Measurements from ENCODE around the gene TRIM46. TPM values are rescaled to one million over a fixed set of nuclear protein-coding genes. Genes with fewer than 3 reads are reported as not detected.

Gene TRIM46
- 1 to 10 TPM; 3.6 to 9.3 TPM for total RNA-seq

GRCh38 chr1:155173478-155174323, at the start of gene TRIM46:
TRIM46 (plus strand) TSS chr1:155173849; CDS start chr1:155173967, 118 bp downstream.
- Mint-ChIP-seq H3K27me3 (no peaks in the 10 kb centered on the region), H3K36me3 (peaks cover 15% of the 10 kb centered on the region), H3K9me3 (no peaks in the 10 kb centered on the region), H3K4me1 (ENCODE audit: low read depth in 2 of 2) (peaks cover 36 to 42% of the 10 kb centered on the region in 2 donors), H3K4me3 (peak within 1 kb of the TSS; percentile 99), H3K27ac (peak within 1 kb of the TSS; percentile 97 to 99)
- ATAC-seq = peak; percentile 51 to 59
- peak; percentile 72 for DNase-seq (ENCODE audit: low spot score)

DNA sequence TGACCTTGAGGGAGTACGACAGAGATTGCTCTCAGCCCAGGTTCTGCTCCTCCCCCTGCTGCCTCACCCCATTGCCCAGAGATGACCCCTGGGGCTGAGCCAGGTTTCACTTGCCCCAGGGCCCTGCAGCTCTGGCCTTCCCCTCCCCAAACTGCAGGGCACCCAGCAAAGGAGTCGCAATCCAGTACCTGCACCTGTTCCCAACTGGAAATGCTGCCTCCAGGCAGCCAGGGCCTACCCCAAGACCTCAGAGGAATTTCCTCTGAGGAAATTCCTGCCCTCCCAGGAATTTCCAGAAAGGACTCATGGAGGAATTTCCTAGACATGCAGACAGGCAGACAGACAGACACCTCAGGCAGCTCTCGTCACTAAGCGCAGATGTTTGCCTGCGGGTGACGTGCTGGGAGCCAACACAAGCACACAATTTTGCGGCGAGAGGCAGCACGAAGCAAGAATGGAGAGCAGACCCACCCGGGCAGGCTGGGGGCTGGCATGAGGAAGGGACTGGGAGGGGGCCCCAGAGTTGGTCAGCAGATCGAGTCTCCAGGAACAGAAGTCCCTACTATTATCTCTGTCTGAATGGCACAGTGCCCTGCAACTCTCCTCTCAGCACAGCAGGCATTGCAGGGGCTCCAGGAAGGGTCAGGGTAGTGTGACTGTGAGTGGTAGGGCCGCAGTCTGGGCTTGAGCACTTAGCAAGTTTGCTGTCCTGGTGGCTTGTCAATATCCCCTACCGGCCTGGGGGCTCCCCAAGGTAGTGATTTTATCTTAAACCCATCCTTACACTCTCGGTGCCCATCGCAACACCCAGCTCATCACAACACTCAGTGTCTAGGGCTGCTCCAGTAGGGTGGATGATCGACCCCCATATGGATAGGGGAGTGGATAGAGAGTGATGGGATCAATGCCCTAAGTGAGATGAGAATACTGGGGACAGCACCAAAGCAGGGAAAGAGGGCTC, 48.9 kb upstream of the TRIM46 start:
- H3K9me3 Mint-ChIP-seq = no peaks in the 10 kb centered on the region
- peaks cover 22% of the 10 kb centered on the region in 2 donors for H3K4me1 Mint-ChIP-seq (ENCODE audit: low read depth in 2 of 2)
- DNase-seq (ENCODE audit: low spot score) = no peak
- H3K27ac Mint-ChIP-seq = no peak overlapping the region
- H3K27me3 Mint-ChIP-seq = peaks cover 24 to 28% of the 10 kb centered on the region in 2 donors
- no peak overlapping the region for H3K4me3 Mint-ChIP-seq
- no peak for ATAC-seq
- no peaks in the 10 kb centered on the region for H3K36me3 Mint-ChIP-seq

GRCh38 chr1:155125511-155125945, 48.1 kb upstream of the TRIM46 start:
- H3K9me3 Mint-ChIP-seq = no peaks in the 10 kb centered on the region

GRCh38 chr1:155125946-155126555, 47.6 kb upstream of the TRIM46 start:
- peaks cover 23 to 24% of the 10 kb centered on the region in 2 donors for H3K27me3 Mint-ChIP-seq
- ATAC-seq (no peak), DNase-seq (ENCODE audit: low spot score) (no peak)
- H3K4me3 Mint-ChIP-seq = no peak overlapping the region
- no peaks in the 10 kb centered on the region for H3K9me3 Mint-ChIP-seq
- H3K27ac Mint-ChIP-seq = no peak overlapping the region
- H3K36me3 Mint-ChIP-seq = no peaks in the 10 kb centered on the region
- H3K4me1 Mint-ChIP-seq (ENCODE audit: low read depth in 2 of 2) = peaks cover 22% of the 10 kb centered on the region in 2 donors

More at GRCh38 chr1:155125511-155125945, 48.1 kb upstream of the TRIM46 start:
- Mint-ChIP-seq H3K4me3 (no peak overlapping the region), H3K27me3 (peaks cover 23% of the 10 kb centered on the region in 2 donors), H3K36me3 (no peaks in the 10 kb centered on the region), H3K27ac (no peak overlapping the region), H3K4me1 (ENCODE audit: low read depth in 2 of 2) (peaks cover 22% of the 10 kb centered on the region in 2 donors)
- no peak for DNase-seq (ENCODE audit: low spot score)
- ATAC-seq = no peak

DNA sequence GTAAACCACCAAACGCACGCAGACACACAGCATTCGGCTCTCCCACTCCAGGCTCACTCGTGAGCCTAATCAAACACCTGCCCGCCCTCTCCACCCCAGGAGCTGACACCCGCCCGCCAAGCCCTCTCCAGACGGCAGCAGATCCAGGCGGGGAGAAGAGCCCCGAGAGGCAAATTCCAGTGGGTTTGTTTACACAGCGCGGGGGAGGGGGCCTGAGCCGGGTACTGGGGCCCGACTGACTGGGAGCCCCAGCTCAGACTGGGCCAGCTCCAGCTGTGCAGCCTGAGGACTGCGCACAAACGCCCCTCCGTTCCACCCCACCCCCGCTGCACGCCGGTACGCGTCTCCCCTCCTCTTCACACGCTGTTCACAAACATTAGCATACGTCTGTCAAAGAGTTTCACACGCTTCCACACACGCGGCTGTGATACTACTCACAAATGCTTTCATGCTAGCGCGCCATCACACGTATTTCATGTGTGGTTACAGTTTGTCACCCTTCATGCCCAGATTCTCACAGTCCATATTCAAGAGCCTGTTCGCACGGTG, 47.0 kb upstream of the TRIM46 start:
- H3K36me3 Mint-ChIP-seq = no peaks in the 10 kb centered on the region
- no peaks in the 10 kb centered on the region for H3K9me3 Mint-ChIP-seq
- peaks cover 22% of the 10 kb centered on the region in 2 donors for H3K4me1 Mint-ChIP-seq (ENCODE audit: low read depth in 2 of 2)
- peak; percentile 66 to 79 for ATAC-seq
- no peak for DNase-seq (ENCODE audit: low spot score)
- peaks cover 21 to 23% of the 10 kb centered on the region in 2 donors for H3K27me3 Mint-ChIP-seq
- peak overlapping the region; percentile 90 for H3K4me3 Mint-ChIP-seq
- H3K27ac Mint-ChIP-seq = no peak overlapping the region

DNA sequence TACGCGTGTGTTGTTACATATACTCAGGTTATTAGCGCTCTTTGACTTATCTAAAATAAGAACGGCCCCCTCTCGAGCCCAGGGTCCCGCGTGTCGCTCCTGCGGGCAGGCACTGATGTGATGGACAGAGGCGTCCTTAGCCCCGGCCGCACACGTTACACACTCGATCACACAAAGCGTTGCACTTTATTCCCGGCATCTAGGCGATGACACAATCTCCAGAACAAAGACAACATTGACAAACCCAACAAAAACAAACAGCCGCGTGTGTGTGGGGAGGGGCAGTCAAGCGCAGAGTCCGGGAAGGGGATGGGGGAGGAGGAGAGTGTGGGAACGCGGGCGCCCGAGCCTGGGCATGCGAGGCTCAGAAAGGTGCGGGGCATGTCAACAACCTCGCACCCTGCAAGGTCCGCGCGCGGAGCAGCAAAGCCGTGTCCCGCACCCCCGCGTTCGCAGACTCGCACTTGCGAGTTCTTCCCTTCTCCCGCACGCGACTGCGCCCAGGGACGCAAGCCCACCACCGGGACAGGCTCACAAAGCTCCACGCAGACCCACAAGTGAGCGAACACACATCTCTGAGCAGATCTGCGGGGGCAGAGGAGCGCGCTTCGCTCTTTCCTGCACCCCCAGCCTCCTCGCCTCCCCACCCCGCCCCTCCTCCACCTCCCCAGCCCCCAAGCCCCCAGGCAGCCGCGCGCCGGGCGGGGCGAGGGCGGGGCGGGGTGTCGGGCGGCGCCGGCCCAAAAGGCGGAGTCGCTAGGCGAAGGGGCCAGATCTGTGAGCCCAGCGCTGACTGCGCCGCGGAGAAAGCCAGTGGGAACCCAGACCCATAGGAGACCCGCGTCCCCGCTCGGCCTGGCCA, 46.3 kb upstream of the TRIM46 start, which contains the start of gene EFNA1:
Gene EFNA1 (plus strand): TSS at position 772 of the 862 bp plus-strand sequence. CDS start 102 bp downstream, outside the sequence.
- DNase-seq (ENCODE audit: low spot score) = no peak
- Mint-ChIP-seq H3K27me3 (peaks cover 21 to 23% of the 10 kb centered on the region in 2 donors), H3K4me1 (ENCODE audit: low read depth in 2 of 2) (peaks cover 22% of the 10 kb centered on the region in 2 donors), H3K36me3 (no peaks in the 10 kb centered on the region), H3K9me3 (no peaks in the 10 kb centered on the region), H3K4me3 (peak within 1 kb of the TSS; percentile 90), H3K27ac (peak within 1 kb of the TSS in 1 of 2 donors; percentile 12)
- ATAC-seq = peak; percentile 66 to 77

DNA sequence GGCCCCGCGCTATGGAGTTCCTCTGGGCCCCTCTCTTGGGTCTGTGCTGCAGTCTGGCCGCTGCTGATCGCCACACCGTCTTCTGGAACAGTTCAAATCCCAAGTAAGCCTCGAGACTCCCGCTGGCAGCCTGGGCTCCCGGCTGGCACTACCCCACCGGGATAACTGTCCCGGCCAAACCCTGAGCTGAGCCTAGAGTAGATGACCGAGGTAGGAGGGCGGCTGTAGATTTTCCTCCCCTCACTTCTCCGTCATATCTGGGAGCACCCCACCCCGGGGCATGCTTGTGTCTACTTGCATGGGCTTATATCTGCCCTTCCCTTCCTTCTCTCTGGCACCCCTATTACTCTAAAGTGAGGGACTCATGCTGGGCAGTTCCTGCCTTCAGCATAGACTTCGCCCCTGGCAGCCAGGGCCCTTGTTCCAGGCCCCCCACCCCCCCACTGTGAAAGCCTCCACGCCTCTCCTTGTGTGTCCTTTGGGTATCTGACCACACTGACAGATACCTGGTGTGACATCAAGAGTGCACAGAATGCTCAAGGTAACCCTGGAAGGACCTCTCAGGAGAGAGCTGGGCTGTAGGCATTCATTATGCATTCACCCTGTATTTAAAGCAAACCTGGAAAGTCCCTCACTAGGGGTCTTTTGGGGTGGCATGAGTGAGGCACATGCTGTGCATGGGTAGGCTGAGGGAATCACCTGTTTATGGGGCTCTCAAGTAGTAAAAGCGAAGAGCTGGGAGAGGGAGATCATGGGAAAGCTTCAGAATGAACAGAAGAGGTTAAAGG, 45.5 kb upstream of the TRIM46 start:
- Mint-ChIP-seq H3K9me3 (no peaks in the 10 kb centered on the region), H3K4me3 (peak overlapping the region; percentile 90), H3K4me1 (ENCODE audit: low read depth in 2 of 2) (peaks cover 22% of the 10 kb centered on the region in 2 donors), H3K36me3 (no peaks in the 10 kb centered on the region), H3K27ac (peak overlapping the region in 1 of 2 donors; percentile 12), H3K27me3 (peaks cover 21 to 23% of the 10 kb centered on the region in 2 donors)
- DNase-seq (ENCODE audit: low spot score) (no peak), ATAC-seq (no peak)

GRCh38 chr1:155128755-155129473, 44.7 kb upstream of the TRIM46 start:
- H3K36me3 Mint-ChIP-seq = no peaks in the 10 kb centered on the region
- H3K4me3 Mint-ChIP-seq = peak overlapping the region; percentile 90
- peaks cover 22% of the 10 kb centered on the region in 2 donors for H3K4me1 Mint-ChIP-seq (ENCODE audit: low read depth in 2 of 2)
- H3K27ac Mint-ChIP-seq = peak overlapping the region in 1 of 2 donors; percentile 12
- no peak for ATAC-seq
- H3K27me3 Mint-ChIP-seq = peaks cover 21 to 23% of the 10 kb centered on the region in 2 donors
- DNase-seq (ENCODE audit: low spot score) = no peak
- H3K9me3 Mint-ChIP-seq = no peaks in the 10 kb centered on the region

- Mint-ChIP-seq H3K4me3 (no peak overlapping the region), H3K9me3 (no peaks in the 10 kb centered on the region), H3K36me3 (no peaks in the 10 kb centered on the region), H3K4me1 (ENCODE audit: low read depth in 2 of 2) (peaks cover 29 to 31% of the 10 kb centered on the region in 2 donors), H3K27ac (no peak overlapping the region), H3K27me3 (peaks cover 21 to 23% of the 10 kb centered on the region in 2 donors)
- ATAC-seq (no peak), DNase-seq (ENCODE audit: low spot score) (no peak)
Measured at GRCh38 chr1:155130272-155131006, 43.2 kb upstream of the TRIM46 start.

- no peak overlapping the region for H3K4me3 Mint-ChIP-seq
- ATAC-seq (no peak), DNase-seq (ENCODE audit: low spot score) (no peak)
- no peaks in the 10 kb centered on the region for H3K9me3 Mint-ChIP-seq
- H3K27ac Mint-ChIP-seq = peak overlapping the region in 1 of 2 donors; percentile 7
- H3K36me3 Mint-ChIP-seq = no peaks in the 10 kb centered on the region
- peaks cover 36 to 37% of the 10 kb centered on the region in 2 donors for H3K4me1 Mint-ChIP-seq (ENCODE audit: low read depth in 2 of 2)
- peaks cover 18 to 23% of the 10 kb centered on the region in 2 donors for H3K27me3 Mint-ChIP-seq
Measured at GRCh38 chr1:155131285-155131684, 42.4 kb upstream of the TRIM46 start.

- no peaks in the 10 kb centered on the region for H3K36me3 Mint-ChIP-seq
- H3K27ac Mint-ChIP-seq = peak overlapping the region in 1 of 2 donors; percentile 7
- H3K4me3 Mint-ChIP-seq = no peak overlapping the region
- ATAC-seq = no peak
- no peaks in the 10 kb centered on the region for H3K9me3 Mint-ChIP-seq
- DNase-seq (ENCODE audit: low spot score) = no peak
- H3K4me1 Mint-ChIP-seq (ENCODE audit: low read depth in 2 of 2) = peaks cover 35% of the 10 kb centered on the region in 2 donors
- peaks cover 16 to 19% of the 10 kb centered on the region in 2 donors for H3K27me3 Mint-ChIP-seq
Measured at GRCh38 chr1:155131856-155132255, 41.8 kb upstream of the TRIM46 start.
